ENCODE results near the gene PATZ1. TPM values are rescaled to one million over a fixed set of nuclear protein-coding genes. Genes with fewer than 3 reads are reported as not detected.

PATZ1 gene
- total and polyA plus RNA-seq, 2 donors (not counting 3 experiments of a cell fraction or from before 2014, with no cell fraction given): 19.7 to 23.7 TPM

- FAIRE-seq (peak; percentile 86), DNase-seq (ENCODE audit: low read depth, low spot score) (peak; percentile 88)
- POLR2A ChIA-PET: interaction anchor here (1.3 kb wide), 1 partner anchor 21 kb away, joined by 6 read pairs; the partner anchor contains the start of gene PIK3IP1
- H3K9me1 ChIP-seq (replicated peaks; ENCODE audit: control insufficient read depth, extremely low read depth, insufficient read depth, low read length): no peaks in the 10 kb centered on the region
- H3K9ac ChIP-seq (replicated peaks; ENCODE audit: extremely low read depth, insufficient read depth, low read length): no peak overlapping the region
- peak overlapping the region; percentile 65 for H2AFZ ChIP-seq (ENCODE audit: low read depth, low read length)
- BruUV-seq (replicated peaks): no TSS peak
- no peak overlapping the region for H3K4me3 ChIP-seq (replicated peaks in 1 of 3; ENCODE audit: insufficient read depth in 1 of 3, low read depth in 1 of 3, low read length in 3 of 3)
- dilution Hi-C loops (cut with MboI; ENCODE audit: extremely low pct_ligation_motif_present, low sequenced_read_pairs) (no loop called here), intact Hi-C loops (cut with micrococcal nuclease) (loop anchor here (1.0 to 2.0 kb wide), 2 partner anchors 21 to 115 kb away; partner anchors contain the start of gene PIK3IP1)
- TF ChIP-seq CTCF (IDR thresholded peaks at IDR 0.05; ENCODE audit: extremely low read depth in 1 of 2, insufficient read depth in 1 of 2, low read depth in 1 of 2, low read length in 2 of 2) (peak; percentile 84 to 86), GATA2 (IDR thresholded peaks at IDR 0.05; ENCODE audit: insufficient read depth, insufficient read length, low read depth, low read length) (no peak), JUN (IDR thresholded peaks at IDR 0.05; ENCODE audit: borderline replicate concordance, insufficient read depth, insufficient read length, low read depth) (no peak)
- no peaks in the 10 kb centered on the region for H3K27me3 ChIP-seq (ENCODE audit: control insufficient read depth in 2 of 2, insufficient read depth in 2 of 2, low read length in 2 of 2)
- CTCF ChIA-PET: interaction anchor here (0.6 to 2.7 kb wide), 32 partner anchors 8 to 205 kb away, joined by 3 to 79 read pairs (median 6); partner anchors contain the start of genes LIMK2, PATZ1, PIK3IP1 and SELENOM
- H3K4me1 ChIP-seq (ENCODE audit: control insufficient read depth, extremely low read depth, insufficient read depth, low read length): peaks cover 2% of the 10 kb centered on the region
- no peaks in the 10 kb centered on the region for H3K36me3 ChIP-seq (ENCODE audit: control insufficient read depth in 2 of 2, extremely low read depth in 1 of 2, insufficient read depth in 2 of 2, low read length in 2 of 2)
- H3K4me2 ChIP-seq (ENCODE audit: insufficient read depth, low read length): no peak overlapping the region
- no peak overlapping the region for H3K27ac ChIP-seq (ENCODE audit: insufficient read depth, low read depth, low read length)
- H4K20me1 ChIP-seq (replicated peaks; ENCODE audit: control insufficient read depth, extremely low read depth, insufficient read depth, low read length): no peaks in the 10 kb centered on the region
- H3K79me2 ChIP-seq (ENCODE audit: control insufficient read depth, insufficient read depth, low read length): no peaks in the 10 kb centered on the region
- no peaks in the 10 kb centered on the region for H3K9me3 ChIP-seq (replicated peaks; ENCODE audit: control insufficient read depth, insufficient read depth, low read length)
Measured at GRCh38 chr22:31313366-31314147, 32.6 kb downstream of the PATZ1 start.

- Histone ChIP-seq H4K20me1 (replicated peaks; ENCODE audit: control insufficient read depth, extremely low read depth, insufficient read depth, low read length) (no peaks in the 10 kb centered on the region), H3K27me3 (ENCODE audit: control insufficient read depth in 2 of 2, insufficient read depth in 2 of 2, low read length in 2 of 2) (peaks cover 0 to 1% of the 10 kb centered on the region in 2 experiments), H3K9me1 (replicated peaks; ENCODE audit: control insufficient read depth, extremely low read depth, insufficient read depth, low read length) (no peaks in the 10 kb centered on the region), H3K36me3 (ENCODE audit: control insufficient read depth in 2 of 2, extremely low read depth in 1 of 2, insufficient read depth in 2 of 2, low read length in 2 of 2) (no peaks in the 10 kb centered on the region), H3K4me1 (ENCODE audit: control insufficient read depth, extremely low read depth, insufficient read depth, low read length) (no peaks in the 10 kb centered on the region), H3K4me2 (ENCODE audit: insufficient read depth, low read length) (no peak overlapping the region), H3K27ac (ENCODE audit: insufficient read depth, low read depth, low read length) (no peak overlapping the region), H2AFZ (ENCODE audit: low read depth, low read length) (no peak overlapping the region), H3K4me3 (replicated peaks in 1 of 3; ENCODE audit: insufficient read depth in 1 of 3, low read depth in 1 of 3, low read length in 3 of 3) (no peak overlapping the region), H3K79me2 (ENCODE audit: control insufficient read depth, insufficient read depth, low read length) (no peaks in the 10 kb centered on the region), H3K9ac (replicated peaks; ENCODE audit: extremely low read depth, insufficient read depth, low read length) (no peak overlapping the region), H3K9me3 (replicated peaks; ENCODE audit: control insufficient read depth, insufficient read depth, low read length) (no peaks in the 10 kb centered on the region)
- BruUV-seq (replicated peaks): no TSS peak
- CTCF ChIA-PET: interaction anchor here (1.0 kb wide), 1 partner anchor 35 kb away, joined by 4 read pairs; no protein-coding TSS in a partner anchor
- DNase-seq (ENCODE audit: low read depth, low spot score) (no peak), FAIRE-seq (no peak)
- POLR2A ChIA-PET: no interaction called here
- dilution Hi-C loops (cut with MboI; ENCODE audit: extremely low pct_ligation_motif_present, low sequenced_read_pairs) (no loop called here), intact Hi-C loops (cut with micrococcal nuclease) (no loop called here)
- no peak for TF ChIP-seq GATA2 (IDR thresholded peaks at IDR 0.05; ENCODE audit: insufficient read depth, insufficient read length, low read depth, low read length)
Measured at GRCh38 chr22:31308181-31308580, 38.0 kb downstream of the PATZ1 start.
